HG03439 (cell line): ENCODE results near the gene SORCS2.

Source experiments
- ATAC-seq: cut with Tn5 transposase; IDR thresholded peaks from one replicate; pipeline ENCODE4 v1.9.1; 2021; ENCODE audit warnings: mild to moderate bottlenecking, moderate library complexity; ENCODE audit not compliant: unreplicated experiment

The SORCS2 gene

GRCh38 chr4:7420661-7421040 is 228.3 kb downstream of the SORCS2 start:
- no peak for ATAC-seq

GRCh38 chr4:7421356-7422150 is 229.2 kb downstream of the SORCS2 start:
- no peak for ATAC-seq

DNA sequence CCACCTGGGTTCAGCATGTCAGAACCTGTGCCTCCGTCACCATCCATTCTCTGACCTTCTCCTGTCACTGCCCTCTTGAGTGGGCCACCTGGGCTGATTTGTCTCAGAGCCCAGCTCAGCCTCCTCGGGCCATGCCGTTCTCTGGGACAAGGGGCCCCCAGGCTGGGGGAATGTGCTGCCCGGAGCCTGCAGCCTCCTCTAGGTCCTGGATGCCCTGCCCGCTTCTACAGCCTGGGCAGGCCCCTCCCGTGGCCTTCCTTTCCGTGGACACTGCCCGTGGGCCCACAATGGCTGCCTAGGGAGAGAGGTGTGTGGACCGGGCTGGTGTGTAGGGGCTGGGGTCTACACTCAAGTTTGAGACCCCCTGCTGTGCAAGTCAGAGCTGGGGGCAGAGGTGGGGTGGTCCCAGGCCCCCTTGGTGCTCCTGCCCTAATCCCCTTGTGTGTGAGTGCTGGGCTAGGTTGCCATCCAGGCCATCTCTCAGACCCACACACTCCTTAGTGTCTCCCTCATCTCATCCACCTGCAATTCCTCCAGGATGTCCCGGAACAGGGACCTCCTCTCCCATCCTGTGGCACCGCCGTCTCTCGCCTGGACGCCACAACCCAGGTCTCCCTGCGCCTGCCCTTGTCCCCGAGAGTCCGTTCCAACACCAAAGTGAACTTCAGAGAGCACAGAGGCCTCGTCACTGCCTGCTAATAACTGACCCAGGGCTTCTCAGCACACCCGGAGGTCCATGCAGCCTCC is 230.0 kb downstream of the SORCS2 start:
- no peak for ATAC-seq

- no peak for ATAC-seq
Observed at GRCh38 chr4:7422898-7423180, 230.5 kb downstream of the SORCS2 start.

DNA sequence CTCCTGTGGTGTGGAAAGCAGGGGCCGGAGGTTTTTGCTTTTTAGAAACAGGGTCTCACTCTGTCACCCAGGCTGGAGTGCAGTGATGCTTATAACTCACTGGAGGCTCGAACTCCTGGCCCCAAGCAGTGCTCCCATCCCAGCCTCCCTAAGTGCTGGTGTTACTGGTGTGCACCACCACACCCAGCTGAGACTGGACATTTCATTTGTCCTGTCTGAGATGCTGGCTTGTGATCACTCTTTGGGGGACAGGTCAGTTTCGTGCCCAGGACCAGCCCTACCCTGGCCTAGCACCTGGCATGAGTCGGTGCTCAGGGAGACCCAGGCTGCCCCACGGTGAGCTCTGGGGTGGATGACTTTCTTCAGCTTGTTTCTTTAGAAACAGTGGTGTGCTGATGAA is 231.1 kb downstream of the SORCS2 start:
- no peak for ATAC-seq

DNA sequence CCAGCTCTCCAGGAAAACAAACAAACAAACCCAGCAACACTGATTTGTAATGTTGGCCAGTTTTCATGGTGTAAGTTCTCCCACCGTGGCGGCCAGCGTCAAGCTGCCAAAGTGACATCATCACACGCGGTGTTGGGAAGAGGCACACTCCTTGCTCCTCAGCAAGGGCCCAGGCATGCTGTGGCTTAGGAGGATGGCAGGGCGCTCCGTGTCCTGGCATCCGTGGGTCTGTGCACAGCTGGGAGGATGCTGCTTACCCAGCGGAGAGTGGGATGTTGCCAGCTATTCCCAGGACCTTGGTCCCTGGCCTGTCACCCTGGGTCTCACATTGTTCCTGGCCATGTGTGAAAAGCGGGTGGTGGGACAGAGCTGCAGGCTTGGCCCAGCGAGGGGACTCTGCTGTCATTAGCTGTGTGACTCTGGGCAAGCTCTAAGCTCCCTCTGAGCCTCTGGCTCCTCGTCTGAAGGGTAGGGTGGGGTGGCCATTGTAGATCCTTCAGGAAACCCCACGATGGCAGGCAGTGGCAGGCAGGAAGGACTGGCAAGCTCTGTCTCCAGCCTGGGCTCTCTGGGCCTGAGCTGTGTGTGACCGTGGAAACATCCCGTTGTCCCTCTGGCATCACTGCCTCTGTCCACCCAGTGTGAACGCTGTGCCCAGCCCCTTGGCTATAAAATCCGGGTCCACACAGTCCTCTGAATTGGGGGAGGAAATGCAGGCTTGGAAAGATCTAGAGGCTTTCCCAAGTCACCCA is 231.6 kb downstream of the SORCS2 start:
- ATAC-seq = no peak

- no peak for ATAC-seq
Observed at GRCh38 chr4:7424553-7425111, 232.3 kb downstream of the SORCS2 start.

DNA sequence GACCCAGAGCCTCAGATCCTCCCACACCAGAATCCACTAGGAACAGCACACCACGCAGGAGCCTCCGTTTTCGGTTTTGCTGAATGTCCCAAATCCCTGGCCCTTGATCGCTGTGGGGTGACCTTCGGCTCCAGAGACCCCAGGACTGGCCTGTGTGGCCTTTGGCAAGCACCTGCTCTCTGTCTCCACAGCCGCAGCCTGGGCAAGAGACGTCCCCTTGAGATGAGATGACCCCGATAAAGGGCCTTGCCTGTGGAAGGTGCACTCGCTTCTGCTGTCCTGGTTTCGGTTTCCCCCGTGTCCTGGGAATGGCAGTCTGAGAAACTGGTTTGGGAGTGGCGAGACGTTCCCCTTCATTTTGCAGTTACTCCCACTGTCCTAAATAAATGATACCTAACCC is 232.8 kb downstream of the SORCS2 start:
- no peak for ATAC-seq

DNA sequence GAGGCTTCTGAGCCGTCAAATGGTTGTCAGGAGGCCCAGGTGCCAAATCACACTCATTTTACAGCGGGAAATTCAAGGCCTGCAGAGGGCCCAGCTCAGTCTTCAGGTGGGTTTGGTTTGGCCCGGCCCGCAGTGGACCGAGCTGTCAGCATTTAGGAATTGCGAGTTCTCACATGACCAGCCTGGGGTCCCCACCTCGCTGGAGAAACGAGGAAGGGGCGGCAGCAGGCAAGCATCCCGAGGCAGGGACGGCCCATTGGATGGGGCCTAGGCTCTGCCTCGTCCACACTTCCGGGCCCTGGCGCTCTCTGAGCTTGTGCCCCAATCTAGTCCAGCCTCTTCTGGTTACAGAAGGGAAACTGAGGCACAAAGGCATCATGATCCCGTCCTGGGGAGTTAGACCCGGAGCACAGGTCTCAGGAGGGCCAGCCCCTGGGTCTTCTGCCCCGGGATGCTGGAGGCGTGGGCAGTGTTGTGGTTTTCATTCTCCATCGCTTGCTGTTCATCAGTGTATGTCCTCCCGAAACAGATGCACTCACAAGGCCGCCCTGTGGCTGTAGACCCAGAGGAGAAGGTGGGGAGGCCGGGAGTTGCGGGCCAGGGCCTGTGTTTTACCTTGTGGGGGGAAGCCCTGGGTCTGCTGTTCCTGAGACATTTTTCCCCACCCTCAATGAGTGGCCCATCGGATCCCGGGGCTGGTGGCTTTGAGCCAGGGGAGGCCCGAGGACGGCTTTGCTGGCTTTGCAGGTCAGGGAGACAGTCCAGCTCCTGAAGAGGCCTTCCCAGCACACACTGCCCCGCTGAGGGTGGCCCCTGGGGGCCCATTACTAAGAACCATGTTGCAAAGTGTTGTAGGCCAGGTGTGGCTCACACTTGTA is 233.5 kb downstream of the SORCS2 start:
- ATAC-seq = no peak

- no peak for ATAC-seq
Observed at GRCh38 chr4:7426525-7427171, 234.3 kb downstream of the SORCS2 start.

DNA sequence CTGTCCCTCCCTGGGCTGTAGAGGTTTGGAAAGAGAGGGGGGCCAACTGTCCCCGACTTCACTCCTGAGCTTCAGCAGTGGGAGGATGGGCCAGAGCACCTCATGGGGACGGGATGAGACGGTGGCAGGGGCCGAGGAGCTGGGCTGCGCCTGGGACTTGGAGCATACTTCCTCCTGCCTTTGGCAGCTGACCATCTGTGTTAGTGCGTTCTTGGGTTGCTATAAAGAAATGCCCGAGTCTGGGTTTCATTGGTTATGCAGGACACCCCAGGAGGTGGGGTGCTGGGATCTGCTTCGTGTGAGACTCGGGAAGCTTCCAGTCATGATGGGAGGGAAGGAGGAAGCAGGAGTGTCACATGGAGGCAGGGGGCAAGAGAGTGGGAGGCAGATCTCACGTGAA is 235.0 kb downstream of the SORCS2 start:
- no peak for ATAC-seq

DNA sequence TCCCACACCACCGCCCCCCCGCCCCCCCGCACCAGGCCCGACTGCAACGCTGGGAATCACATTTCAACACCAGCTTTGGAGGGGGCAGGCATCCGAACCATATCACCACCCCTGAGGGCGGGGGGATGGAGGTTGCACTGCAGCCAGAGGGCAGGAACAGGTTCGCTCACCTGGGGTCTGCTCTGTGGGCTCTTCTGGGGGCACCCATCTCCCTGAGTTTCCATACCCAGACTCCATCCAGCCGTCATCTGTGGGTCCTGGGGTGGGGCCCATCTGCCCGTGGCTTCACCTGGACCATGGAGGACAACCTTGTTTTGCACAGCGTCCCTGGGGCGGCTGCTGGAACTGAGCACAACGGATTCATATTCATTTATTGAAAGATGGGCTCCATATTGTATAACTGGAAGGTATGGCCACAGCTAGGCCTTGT is 235.5 kb downstream of the SORCS2 start:
- ATAC-seq = no peak

- ATAC-seq = no peak
Observed at GRCh38 chr4:7428261-7429068, 236.1 kb downstream of the SORCS2 start.

- no peak for ATAC-seq
Observed at GRCh38 chr4:7429069-7429416, 236.7 kb downstream of the SORCS2 start.

DNA sequence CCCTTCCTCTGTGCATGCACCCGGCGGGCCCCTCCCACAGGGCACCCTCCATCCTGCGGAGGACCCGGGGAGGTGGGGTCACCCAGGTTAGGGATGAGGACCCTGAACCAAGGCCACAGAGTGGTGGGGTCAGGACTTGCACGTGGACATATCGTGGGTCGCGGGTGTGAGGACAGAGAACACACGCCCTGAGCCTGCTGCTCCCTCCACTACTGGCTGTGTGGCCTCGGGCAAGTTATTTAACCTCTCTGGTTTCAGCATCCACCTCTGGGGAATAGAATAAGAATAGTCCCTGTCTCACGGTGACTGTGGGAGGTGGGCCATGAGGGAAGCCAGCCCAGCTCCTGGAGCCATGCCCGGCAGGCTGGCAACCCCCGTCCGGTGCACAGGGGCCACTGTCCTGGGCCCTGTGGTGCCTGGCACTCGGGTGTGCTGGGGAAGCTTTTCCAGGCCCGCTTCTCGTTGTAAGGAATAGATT is 237.3 kb downstream of the SORCS2 start:
- ATAC-seq = no peak

GRCh38 chr4:7430368-7430964 is 238.1 kb downstream of the SORCS2 start:
- no peak for ATAC-seq

DNA sequence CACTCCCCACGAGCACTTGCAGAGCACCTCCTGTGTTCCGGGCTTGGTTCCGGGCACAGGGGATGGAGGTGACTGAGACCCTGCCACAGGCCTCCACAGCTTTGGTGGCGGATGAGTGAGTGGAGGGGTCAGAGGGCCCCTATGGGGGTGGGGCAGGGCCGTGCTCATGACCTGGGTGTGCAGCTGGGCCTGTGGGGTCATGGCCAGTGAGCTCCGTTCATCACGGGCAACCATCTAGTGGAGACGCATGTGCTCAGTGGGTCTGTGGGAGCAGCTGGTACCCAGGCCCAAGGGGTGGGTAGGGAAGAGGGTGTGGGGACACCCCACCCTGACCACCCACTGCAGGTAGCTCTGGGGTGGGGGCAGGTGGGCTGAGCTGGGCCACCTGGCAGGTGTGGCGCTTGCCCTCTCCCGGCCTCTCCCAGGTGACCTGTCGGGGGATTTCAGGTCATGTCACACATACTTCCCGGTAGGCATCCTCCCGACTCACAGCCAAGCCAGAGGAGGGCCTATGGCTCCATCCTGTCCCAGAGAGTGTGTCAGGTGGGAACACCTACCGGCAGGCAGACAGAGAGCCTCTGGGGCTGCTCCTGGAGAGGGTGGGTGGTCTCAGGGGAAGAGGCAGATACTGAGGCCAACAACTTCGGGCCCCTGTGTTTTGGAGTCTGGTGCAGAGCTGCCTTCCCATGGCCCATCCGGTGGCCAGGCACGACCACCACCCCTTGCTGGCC is 238.8 kb downstream of the SORCS2 start:
- ATAC-seq = no peak
